ENCODE data around the gene CLCNKA.

The CLCNKA gene

DNA sequence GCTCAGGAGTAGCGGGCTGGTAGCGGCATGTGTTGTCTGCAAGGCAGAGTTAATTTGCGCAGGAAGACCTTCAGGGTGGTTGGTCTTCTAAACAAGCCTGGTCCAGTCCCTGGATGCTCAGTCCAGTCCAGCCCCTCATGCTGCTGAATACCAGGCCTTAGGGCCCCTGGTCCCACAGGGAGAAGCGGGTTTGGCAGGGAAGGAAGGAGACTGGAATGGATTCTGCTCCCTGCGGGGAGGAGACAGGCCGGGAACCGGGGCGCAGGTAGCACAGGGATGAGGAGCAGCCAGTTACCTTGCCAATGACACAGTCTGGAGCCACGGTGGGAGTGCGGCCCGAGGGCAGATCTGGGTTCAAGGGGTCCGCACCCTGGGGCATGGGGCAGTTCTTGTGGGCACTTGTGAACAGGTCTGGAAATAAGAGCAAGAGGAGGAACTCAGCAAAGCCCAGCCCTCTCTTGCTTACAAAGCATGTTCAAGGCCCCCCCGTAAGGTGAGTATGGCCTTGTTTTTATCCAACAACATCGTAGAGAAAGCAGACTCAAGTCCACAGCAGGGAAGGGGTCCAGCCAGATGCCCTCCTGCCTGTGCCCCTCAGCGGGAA lies 41.5 kb downstream of the CLCNKA start:
- no peak for DNase-seq (ENCODE audit: low spot score)

DNA sequence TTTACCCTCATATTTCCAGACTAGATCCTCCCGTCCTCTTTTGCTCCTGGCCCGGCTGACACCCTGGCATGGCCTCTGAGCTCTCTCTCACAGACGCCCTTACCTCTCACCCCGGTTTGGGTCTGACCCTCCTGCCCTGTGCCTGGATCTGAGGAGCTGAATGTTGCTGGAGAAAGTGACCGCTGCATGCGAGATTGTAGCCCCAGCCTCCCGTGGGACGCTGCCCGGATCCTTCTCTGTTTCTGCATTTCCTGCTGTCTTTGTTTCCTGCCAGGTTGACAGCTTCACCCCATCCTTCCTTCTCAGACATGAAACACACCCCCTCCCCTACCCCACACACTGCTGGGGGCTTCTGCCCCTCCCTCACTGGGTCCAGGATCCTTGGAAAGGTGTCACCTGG lies 42.1 kb downstream of the CLCNKA start:
- DNase-seq (ENCODE audit: low spot score): no peak

DNA sequence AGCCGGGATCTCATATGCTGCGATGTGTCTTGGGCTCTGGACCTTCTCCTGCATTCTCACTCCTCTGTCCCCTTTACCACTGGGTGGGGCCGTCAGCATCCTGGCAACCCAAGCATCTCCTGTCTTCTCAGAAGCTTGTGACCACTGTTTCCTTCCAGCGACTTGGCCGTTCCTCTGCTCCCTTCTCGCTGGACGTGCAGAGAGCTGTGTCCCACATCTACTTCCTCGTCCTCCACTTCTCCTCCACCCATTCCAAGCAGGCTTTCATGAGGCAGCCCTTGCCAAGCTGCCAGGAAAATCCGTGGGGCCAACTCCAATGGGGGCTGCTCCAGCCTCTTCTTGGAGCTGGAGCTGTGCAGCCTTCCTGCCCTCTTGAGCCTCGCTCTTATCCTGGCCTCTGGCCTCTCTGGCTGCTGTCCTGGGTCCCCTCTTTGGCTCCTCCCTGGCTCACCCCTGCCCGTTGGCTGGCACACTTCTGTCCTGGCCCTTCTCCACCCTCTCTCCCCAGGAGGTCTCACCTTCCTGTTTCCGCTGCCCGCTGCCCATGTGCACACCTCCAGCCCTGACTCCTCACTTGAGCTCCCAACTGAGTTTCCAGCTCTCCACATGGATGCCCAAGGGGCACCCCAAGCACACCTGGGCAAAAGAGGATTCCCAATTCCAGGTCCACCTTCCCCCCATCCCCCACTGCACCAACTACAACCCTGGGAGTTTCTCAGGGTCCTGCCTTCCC lies 42.9 kb downstream of the CLCNKA start:
- no peak for DNase-seq (ENCODE audit: low spot score)

DNA sequence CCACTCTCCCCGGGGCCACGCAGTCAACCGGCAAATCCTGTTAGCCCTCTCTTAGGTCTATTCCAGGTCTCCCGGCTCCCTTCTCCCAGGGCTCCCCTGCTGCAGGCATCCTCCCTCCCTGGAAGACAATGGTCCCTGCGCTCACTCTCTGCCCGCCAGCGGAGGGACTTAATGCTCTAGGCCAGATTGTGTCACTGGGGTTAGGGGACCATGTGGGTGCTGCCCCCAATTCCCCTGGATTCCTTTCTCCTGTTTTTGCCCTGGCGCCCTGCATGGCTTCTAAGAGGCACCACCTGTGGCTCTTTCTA lies 43.4 kb downstream of the CLCNKA start:
- no peak for DNase-seq (ENCODE audit: low spot score)

DNA sequence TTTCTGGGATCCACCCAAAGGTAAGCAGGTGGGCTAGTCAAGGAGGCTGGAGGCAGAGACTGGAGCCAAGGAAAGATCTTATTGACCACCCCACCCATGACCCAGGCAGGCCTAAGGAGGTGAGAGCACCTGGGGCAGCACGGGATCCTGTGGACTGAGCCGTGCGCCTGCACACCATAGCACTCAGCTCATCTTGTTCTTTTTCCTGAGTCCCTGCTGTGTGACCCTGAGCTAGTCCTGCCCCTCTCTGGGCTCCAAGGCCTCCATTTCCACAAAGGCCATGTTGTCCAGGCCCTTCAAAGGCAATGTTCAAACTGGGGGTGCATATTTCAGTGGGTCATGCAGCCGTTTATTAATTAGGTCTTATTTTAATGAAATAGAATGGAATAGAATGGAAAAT lies 44.4 kb downstream of the CLCNKA start:
- DNase-seq (ENCODE audit: low spot score): no peak

DNA sequence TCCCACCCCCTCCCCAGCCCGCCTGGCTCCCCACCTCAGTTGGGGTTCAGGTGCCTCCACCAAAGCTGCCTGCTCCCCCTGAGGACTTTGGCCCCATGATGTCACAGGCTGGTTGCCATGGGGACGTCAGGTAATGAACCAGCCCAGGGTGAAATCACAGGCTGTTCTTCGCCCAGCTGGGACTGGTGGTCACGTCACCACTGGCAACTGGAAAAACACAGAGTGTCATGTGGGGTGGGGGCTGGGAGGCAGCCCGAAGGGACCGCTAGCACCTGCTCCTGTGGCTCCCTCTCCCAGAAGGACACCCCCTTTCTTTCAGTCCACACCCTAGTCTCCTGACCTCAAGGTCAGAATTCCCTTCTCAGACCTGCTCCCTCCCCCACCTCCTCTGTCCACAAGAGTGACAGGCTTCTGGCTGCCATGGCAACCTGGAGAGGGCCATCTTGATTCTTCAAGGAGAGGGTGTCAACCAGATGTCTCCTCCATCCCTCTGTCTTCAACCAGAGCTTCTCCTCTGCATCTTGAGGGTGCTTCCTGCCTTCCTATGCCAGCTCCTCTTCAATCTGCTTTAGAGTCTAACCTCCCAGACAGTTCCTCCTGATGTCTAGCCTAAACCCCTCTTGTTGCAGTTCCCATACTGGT lies 45.4 kb downstream of the CLCNKA start:
- no peak for DNase-seq (ENCODE audit: low spot score)

DNA sequence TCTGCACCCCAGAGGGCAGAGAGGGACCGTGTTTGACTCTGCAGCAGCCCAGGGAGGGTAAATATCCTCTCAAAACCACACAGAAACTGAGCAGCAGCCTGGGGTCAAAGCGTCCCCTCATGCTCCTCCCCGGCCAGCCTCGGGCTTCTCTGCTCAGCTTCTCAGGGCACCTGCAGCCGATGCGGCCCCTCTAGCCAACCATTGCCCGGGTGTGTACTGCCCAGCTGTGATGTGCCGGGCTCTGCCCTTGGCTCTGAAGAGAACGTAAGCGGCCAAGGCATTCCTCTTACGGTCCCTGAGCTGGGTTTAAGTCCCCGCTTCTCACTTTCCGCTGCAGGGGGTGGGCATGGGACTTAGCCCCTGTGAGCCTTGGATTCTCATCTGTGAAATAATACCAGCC lies 46.1 kb downstream of the CLCNKA start:
- DNase-seq (ENCODE audit: low spot score): no peak

DNA sequence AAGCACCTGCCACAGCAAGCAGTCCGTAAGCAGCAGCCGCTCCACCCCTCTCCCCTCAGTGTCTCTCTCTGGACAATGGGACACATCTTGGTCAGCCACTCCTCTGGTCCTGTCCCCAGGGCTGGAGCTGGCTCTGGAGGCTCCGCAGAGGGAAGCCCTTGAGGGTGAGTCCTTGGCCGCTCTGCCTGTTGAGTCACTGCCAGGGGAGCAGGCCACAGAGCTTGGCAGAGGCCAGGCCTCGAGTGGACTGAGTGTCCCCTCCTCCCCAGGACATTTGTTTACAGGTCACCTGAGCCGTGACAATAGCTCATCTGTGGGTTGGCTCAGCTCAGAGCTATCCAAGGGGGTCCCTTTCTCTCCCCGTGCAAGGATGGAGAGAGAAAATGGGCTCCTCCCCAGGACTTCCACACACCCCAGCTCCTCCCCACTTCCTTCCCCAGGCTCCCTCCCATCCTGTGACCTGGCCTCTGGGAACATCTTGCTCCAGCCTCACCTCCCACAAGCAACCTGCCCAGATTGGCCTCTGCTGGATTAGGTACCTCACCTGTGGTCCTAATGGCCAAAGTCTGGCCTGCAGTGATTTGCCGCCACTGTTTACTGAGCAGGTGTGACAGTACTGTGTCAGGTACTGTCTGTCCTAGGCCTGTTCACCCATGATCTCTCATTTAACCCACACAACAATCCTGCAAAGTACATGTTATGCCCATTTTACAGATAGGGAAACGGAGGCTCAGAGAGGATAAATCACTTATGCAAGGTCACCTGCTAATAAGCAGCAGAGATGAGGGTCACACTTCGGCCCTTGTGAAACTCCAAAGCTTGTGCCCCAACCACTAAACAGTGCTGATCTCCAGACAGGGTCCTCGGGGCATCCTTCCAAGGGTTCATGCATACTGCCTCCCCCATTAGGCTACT lies 46.8 kb downstream of the CLCNKA start:
- no peak for DNase-seq (ENCODE audit: low spot score)

DNA sequence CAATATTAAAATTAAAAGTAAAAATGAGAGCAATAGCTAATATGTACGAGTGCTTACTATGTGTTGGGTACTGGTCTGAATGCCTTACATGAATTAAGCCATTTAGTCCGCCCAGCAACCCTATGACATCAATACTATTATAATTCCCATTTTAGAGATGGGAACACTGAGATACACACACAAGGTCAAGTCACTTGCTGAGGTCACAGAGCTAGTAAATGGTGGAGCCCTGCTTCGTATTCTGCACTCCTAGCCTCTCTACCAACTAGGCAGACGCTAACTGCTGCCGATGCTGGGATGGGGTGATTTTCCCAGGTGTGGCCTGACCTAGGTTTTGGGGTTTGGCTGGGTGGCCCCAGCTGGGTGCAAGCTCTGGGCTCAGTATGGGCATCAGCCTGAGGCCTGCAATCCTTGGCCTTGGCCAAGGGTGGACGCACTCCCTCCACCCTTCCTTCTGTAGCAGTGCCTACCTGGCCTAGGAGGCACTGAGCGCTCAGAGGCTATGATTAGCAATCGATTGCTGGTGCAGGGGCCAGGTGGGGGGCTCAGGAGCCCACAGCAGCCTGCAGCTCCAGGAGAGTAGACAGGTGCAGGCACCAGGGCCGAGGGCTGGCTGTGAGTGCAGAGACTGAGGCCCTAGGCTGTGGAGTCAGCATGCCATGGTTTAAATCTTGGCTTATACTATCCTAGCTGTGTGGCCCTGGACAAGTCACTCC lies 49.0 kb downstream of the CLCNKA start:
- DNase-seq (ENCODE audit: low spot score): no peak

DNA sequence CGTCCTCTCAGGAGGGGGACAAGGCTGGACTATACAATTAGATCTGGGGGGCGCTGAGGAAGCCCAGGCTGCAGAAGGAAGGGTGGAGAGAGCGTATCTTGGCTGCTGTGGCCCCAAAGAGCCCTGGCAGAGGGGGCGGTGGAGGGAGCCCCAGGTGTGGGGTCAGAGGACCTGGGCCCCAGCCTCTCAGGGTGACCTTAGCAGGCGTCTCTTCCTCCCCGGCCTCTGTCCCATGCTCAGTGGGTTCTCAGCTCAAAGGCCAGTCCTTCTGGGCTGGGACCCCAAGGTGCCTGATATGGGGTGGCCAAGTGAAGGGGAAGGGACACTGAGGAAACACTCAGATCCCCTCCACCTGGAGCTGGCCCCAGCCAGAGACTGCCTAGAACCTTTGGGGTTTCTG lies 49.8 kb downstream of the CLCNKA start:
- DNase-seq (ENCODE audit: low spot score): no peak

DNA sequence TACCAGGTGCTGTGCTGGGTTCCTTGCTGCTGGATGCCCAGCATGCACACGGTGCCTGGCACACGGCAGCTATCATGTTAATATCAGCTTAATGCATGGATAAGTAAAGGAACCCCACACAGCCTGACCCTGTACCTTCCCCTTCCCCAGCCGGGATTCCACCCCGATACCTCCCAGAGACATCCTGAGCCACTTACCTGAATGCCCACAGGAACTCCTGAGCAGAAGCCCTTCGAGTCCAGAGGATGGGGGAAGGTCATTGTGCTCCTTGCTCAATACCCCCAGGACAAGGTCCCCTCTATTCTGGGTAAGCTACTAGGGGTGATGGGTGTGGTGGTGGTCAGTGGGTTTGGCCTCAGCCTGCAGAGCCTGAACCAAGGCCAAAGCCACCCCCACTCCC lies 50.3 kb downstream of the CLCNKA start:
- DNase-seq (ENCODE audit: low spot score): no peak

DNA sequence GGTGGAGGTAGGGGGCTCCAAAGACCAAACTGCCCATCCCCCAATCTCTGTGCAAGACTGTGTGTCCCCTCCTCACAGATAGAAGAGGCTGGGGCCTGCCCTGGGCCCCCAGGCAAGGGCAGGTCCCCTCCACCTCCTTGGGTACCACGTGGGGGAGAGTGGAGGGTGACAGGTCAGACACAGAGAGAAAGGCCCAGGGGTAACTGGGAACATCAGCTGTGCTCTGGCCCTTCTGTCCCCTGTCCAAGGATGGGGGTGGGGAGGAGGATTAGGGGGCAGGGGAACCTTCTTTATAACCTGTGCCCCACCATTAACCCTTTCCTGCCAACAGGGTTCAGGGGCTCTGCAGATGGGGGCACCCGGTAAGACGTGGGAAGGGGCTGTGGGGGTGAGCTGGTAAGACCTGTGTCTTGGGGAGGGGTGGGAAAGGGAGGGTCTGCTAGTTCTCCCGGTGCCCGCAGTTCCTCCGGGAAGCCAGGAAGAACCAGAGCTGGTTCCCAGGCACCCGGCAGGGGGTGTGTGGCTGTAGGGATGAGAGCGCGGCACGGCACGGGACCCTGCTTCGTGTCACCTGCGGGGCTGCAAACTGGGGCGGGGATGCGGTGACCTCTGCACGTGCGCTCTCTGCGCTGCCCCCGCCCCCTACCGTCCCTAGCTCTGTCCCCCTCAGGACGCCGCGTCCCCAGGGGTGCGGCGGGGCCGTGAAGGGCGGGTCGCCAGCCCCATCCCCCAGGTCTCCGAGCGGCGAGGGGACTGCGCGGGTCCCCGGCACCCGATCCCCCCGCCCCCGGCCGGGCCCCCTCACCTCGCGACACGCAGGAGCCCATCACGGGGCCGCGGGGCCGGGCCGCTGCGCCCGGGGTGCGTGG lies 51.0 kb downstream of the CLCNKA start:
- no peak for DNase-seq (ENCODE audit: low spot score)

DNA sequence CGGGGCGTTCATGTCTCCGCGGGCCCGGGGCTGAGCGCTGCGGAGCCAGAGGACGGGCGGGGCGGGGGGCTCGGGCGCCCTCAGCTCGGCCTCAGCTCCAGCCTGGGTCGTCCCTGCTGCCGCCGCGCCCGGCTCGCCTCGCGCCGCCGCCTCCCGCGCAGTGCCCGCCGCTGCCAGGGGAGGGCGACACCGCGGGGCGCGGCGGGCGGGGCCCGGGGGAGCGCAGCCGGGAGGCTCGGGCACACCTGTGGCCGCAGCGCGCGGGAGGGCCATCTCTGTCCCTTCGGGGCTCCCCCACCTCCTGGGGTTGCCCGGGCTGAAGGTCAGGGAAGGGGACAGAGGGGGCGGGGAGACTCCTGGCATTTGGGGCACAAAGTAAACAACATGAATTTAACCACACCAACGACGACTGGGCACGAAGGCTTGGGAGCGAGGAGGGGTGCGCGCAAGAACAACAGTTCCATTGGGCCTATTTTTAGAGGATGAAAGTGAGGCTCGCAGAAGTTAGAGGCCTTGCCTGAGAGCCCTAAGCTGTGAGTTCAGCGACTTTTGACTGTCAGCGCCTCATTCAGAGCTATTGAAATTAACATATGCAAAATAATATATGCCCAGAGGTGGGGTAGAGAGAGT lies 51.8 kb downstream of the CLCNKA start, which contains the start of gene FAM131C:
Gene FAM131C, minus strand, starts transcription at position 162 of the 630 bp plus-strand sequence. CDS start 209 bp downstream, outside the sequence.
- peak; percentile 11 for DNase-seq (ENCODE audit: low spot score)

DNA sequence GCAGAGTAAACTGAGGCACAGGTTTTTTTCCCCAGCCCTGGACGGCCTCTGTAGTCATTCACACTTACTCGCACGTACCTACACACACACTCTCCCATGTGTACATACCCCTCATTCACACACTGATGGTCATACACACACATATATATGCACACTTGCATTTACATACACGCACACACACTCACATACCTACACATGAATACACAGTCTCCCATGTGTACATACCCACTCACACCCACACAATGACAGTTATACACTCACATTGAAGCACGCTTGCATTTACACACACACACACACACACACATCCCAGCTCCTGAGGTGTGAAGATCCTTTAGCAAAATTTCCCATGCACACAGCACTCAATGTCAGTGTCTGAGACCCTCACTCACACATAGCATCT lies 52.4 kb downstream of the CLCNKA start:
- DNase-seq (ENCODE audit: low spot score): no peak

DNA sequence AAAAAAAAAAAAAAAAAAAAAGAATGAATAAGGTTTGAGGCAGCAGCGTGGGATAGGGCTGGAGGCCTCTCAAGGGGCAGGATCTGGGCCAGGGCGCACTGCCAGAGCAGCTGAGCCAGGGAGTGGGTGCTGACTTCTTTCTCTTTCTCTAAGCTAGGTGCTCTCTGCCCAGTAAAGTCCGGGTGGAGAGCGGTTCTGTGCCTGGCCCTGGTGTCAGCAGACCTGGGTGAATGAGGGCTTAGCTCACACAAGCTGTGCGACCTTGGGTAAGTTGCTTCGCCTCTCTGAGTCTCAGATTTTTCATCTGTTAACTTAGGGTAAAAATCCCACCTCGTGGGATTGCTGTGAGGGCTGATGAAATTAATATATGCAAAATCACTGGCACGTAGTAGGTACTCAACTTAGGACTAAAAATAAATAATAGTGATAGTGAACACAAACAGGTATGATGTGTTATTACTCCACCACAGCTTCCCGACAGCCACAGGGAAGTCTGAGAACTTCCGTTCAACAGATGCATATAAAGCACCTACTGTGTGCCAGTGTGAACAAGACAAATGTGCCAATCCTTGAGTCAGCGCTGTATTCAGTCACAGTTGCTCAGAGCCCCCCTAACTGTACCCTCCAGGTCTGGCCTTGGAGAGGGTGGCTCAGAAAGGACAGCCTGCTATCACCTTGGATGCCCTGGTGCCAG lies 53.6 kb downstream of the CLCNKA start:
- no peak for DNase-seq (ENCODE audit: low spot score)

DNA sequence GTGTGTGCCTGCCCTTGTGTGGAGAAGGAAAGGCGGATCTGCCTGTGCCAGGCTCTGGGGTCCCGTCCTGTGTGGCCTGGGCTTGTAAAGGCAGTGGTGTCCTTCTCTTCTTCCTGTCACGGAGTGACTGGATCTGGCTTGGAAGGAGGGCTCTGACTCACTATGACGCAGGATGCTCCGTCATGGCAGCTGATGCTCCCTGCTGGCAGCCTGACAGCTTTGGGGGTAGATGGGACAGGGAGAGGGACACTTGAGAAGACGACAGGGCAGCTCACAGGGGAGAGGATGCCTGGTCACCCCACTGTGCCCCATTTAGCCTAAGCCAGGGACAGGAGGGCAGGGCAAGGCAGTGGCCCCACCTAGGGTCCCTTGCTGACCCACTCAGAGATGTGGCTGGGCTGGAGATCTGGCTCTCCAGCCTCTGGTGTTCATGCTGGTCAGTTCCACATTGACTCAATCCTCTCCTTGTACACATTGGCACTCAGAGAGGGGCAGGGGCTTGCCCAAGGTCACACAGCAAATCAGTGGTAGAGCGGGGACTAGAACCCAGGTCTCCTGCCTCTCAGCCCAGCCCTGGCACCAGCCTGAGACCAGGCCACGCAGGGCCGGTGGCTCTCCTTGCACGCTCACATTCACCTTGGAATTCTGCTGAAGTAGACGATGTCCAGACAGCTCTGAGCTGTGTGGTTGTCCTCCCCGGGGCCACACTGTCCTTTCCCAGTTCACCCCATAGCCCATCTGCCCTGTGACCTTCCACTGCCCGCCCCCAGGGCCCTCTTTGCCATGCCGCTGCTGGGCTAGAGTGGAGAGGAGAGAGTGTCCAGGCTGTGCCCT lies 54.4 kb downstream of the CLCNKA start:
- no peak for DNase-seq (ENCODE audit: low spot score)

DNA sequence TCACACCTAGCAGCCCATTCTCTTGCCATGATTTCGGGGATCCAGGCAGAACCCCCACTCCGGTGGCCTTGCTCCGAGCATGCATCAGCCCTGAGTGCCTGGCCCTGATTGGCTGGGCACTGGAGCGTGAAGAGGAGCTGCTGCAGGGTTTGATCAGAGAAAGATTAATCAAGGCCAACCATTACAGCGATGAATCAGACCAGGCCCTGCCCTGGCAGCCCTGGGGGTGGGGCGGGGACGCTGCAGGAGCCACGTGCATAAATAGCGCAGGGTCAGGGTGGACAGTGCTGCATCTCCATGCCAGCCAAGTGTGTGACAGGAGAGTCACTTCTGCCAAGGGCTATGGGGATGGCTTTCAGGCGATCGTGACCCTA lies 55.0 kb downstream of the CLCNKA start:
- no peak for DNase-seq (ENCODE audit: low spot score)

DNA sequence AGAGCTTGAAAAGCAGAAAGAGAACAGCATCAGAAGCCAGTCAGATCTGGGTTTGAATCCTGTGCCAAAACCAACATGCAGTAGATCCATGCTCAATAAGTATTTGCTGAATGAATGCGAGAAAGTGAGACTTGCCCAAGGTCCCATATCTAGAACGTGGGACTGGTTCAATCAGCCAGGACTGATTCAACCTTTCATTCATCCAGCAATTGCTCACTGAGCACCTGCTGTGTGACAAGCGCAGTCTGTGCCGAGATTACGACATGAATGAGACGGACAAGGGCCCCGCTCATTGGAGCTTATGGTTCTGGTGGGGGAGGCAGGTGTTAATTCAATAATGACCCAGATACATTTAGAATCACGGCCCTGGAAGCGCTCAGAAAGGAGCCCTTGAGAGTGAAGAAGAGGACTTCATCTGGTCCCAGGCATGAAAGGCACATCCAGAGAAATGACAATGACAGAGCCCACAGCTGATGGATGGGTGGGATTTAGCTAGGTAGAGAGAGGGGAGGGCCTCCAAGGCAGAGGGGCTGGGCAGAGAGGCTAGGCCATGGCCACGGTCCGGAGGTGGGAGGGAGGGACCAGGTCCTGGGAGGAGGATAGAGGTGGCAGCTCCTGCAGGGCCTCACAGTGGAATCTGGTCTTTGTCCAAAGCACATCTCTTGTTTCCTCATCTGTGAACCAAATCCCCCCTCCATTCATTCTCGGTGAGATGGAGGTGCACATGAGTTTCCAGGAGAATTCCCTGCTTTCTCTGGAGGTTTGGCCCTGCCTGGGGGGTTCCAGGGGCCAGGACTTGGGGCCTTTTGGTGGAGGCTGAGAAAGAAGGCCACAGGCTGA lies 55.8 kb downstream of the CLCNKA start:
- no peak for DNase-seq (ENCODE audit: low spot score)

Measured in activated CD4-positive, alpha-beta T cell treated with anti-CD3 and anti-CD28 coated beads, Interleukin-2, Interleukin-4, amounts not matched to agents 100 ng/mL and 50 ng/mL, durations not matched to agents 16 hours and 8 hours (primary cell).